Chondrocyte (in vitro differentiated cells): Measurements from ENCODE around the gene ITSN1. TPM values are rescaled to one million over a fixed set of nuclear protein-coding genes. Genes with fewer than 3 reads are reported as not detected.
A peak's percentile ranks its signal among the peaks of the same experiment; 100 is the strongest.
"Not testable (repeated sequence)": the region's sequence is repeated elsewhere in the genome, so short reads cannot be mapped to it uniquely, and the experiment has no call there.

Experiments used
- DNase-seq: peaks from one replicate; pipeline ENCODE4 v3.0.0; 2021; ENCODE audit warnings: mixed read lengths, low spot score
- H3K27ac Mint-ChIP-seq: one replicate; pipeline ENCODE4 v1.8.0; 2021; ENCODE audit warnings: mild to moderate bottlenecking, moderate library complexity, mixed read lengths; ENCODE audit not compliant: unreplicated experiment
- H3K27me3 Mint-ChIP-seq: 2 replicates; pipeline ENCODE4 v1.8.0; 2021; ENCODE audit warnings: low read depth, mixed read lengths
- H3K36me3 Mint-ChIP-seq: 2 replicates; pipeline ENCODE4 v1.8.0; 2021; ENCODE audit warnings: low read depth, mixed read lengths
- H3K4me1 Mint-ChIP-seq: 2 replicates; pipeline ENCODE4 v1.8.0; 2021; ENCODE audit warnings: low read depth, mild to moderate bottlenecking, mixed read lengths
- H3K4me3 Mint-ChIP-seq: one replicate; pipeline ENCODE4 v1.8.0; 2021; ENCODE audit warnings: mild to moderate bottlenecking, moderate library complexity, mixed read lengths; ENCODE audit not compliant: unreplicated experiment
- H3K9me3 Mint-ChIP-seq: 2 replicates; pipeline ENCODE4 v1.8.0; 2021; ENCODE audit warnings: low read depth, mixed read lengths
- CTCF ChIP-seq: fragments of 200-600 bp; sonication (generic); IDR thresholded peaks from 2 replicates; pipeline ENCODE4 v1.5.0; 2021; ENCODE audit warnings: antibody characterized with exemption, mild to moderate bottlenecking, moderate library complexity
- total RNA-seq: library from RNA; stranded (reverse); gene quantifications from 3 replicates; pipeline ENCODE4 v1.2.1, GENCODE V29; 2021

Gene ITSN1
- total RNA-seq, 1 donor from 2014 or later: 29.8 TPM

GRCh38 chr21:33618407-33618806 is 23.9 kb upstream of the ITSN1 start:
- TF ChIP-seq CTCF: no peak
- H3K27ac Mint-ChIP-seq: no peak overlapping the region
- H3K9me3 Mint-ChIP-seq: no peaks in the 10 kb centered on the region
- no peak overlapping the region for H3K4me3 Mint-ChIP-seq
- peaks cover 20% of the 10 kb centered on the region for H3K36me3 Mint-ChIP-seq
- H3K4me1 Mint-ChIP-seq: no peaks in the 10 kb centered on the region
- H3K27me3 Mint-ChIP-seq: no peaks in the 10 kb centered on the region
- no peak for DNase-seq

GRCh38 chr21:33619726-33620125 is 22.6 kb upstream of the ITSN1 start:
- no peak overlapping the region for H3K27ac Mint-ChIP-seq
- no peak for TF ChIP-seq CTCF
- no peaks in the 10 kb centered on the region for H3K27me3 Mint-ChIP-seq
- H3K9me3 Mint-ChIP-seq: no peaks in the 10 kb centered on the region
- H3K4me1 Mint-ChIP-seq: no peaks in the 10 kb centered on the region
- DNase-seq: no peak
- peaks cover 24% of the 10 kb centered on the region for H3K36me3 Mint-ChIP-seq
- no peak overlapping the region for H3K4me3 Mint-ChIP-seq

GRCh38 chr21:33622253-33622652 is 20.0 kb upstream of the ITSN1 start:
- H3K9me3 Mint-ChIP-seq: no peaks in the 10 kb centered on the region
- peaks cover 21% of the 10 kb centered on the region for H3K36me3 Mint-ChIP-seq
- no peak overlapping the region for H3K4me3 Mint-ChIP-seq
- TF ChIP-seq CTCF: no peak
- H3K4me1 Mint-ChIP-seq: no peaks in the 10 kb centered on the region
- no peak overlapping the region for H3K27ac Mint-ChIP-seq
- H3K27me3 Mint-ChIP-seq: no peaks in the 10 kb centered on the region
- DNase-seq: no peak

- H3K27ac Mint-ChIP-seq, H3K4me3 Mint-ChIP-seq, H3K9me3 Mint-ChIP-seq, DNase-seq, H3K4me1 Mint-ChIP-seq, H3K27me3 Mint-ChIP-seq: not testable (repeated sequence)
- H3K36me3 Mint-ChIP-seq: peaks cover 17% of the 10 kb centered on the region
Measured at GRCh38 chr21:33626151-33626550, 16.1 kb upstream of the ITSN1 start.

GRCh38 chr21:33634254-33634653 is 8.0 kb upstream of the ITSN1 start:
- no peaks in the 10 kb centered on the region for H3K9me3 Mint-ChIP-seq
- H3K27ac Mint-ChIP-seq: no peak overlapping the region
- TF ChIP-seq CTCF: no peak
- H3K36me3 Mint-ChIP-seq: peaks cover 11% of the 10 kb centered on the region
- no peak for DNase-seq
- H3K4me3 Mint-ChIP-seq: no peak overlapping the region
- no peaks in the 10 kb centered on the region for H3K27me3 Mint-ChIP-seq
- H3K4me1 Mint-ChIP-seq: peaks cover 6% of the 10 kb centered on the region

GRCh38 chr21:33640697-33641351 is 1.5 kb upstream of the ITSN1 start:
- peak overlapping the region; percentile 94 for H3K4me3 Mint-ChIP-seq
- H3K4me1 Mint-ChIP-seq: peaks cover 34% of the 10 kb centered on the region
- H3K36me3 Mint-ChIP-seq: peaks cover 2% of the 10 kb centered on the region
- peak overlapping the region; percentile 97 for H3K27ac Mint-ChIP-seq
- no peak for DNase-seq
- no peaks in the 10 kb centered on the region for H3K9me3 Mint-ChIP-seq
- no peaks in the 10 kb centered on the region for H3K27me3 Mint-ChIP-seq
- no peak for TF ChIP-seq CTCF
